Stimulated activated CD8-positive, alpha-beta memory T cell treated with anti-CD3 and anti-CD28 coated beads, Interleukin-12 subunit alpha, Interleukin-12 subunit beta, amount 100 ng/mL, for 24 hours (primary cell): ENCODE measurements around the gene CNN1.

ENCODE experiments used
- DNase-seq: peaks from one replicate; pipeline ENCODE4 v3.0.0-alpha.2; 2020; ENCODE audit errors: extremely low read depth

Gene CNN1

GRCh38 chr19:11538232-11539036 lies at the start of gene CNN1:
CNN1 (plus strand) TSS chr19:11538851; CDS start chr19:11538928, 77 bp downstream.
- no peak for DNase-seq

- DNase-seq = no peak
Observed at GRCh38 chr19:11489378-11489777, 49.3 kb upstream of the CNN1 start.

- DNase-seq = no peak
Observed at GRCh38 chr19:11494634-11495285, 43.9 kb upstream of the CNN1 start.

- no peak for DNase-seq
Observed at GRCh38 chr19:11495481-11495880, 43.2 kb upstream of the CNN1 start.

- no peak for DNase-seq
Observed at GRCh38 chr19:11495885-11496284, 42.8 kb upstream of the CNN1 start.

GRCh38 chr19:11496391-11497163 lies 42.1 kb upstream of the CNN1 start:
- DNase-seq = peak; percentile 37

GRCh38 chr19:11499220-11499726 lies 39.4 kb upstream of the CNN1 start:
- DNase-seq = no peak

GRCh38 chr19:11499890-11500420 lies 38.7 kb upstream of the CNN1 start:
- no peak for DNase-seq

- DNase-seq = no peak
Observed at GRCh38 chr19:11504502-11505031, 34.1 kb upstream of the CNN1 start.

- peak; percentile 92 for DNase-seq
Observed at GRCh38 chr19:11505032-11505503, 33.6 kb upstream of the CNN1 start.

GRCh38 chr19:11505504-11506100 lies 33.0 kb upstream of the CNN1 start, which contains the start of gene ZNF653:
ZNF653 (minus strand) TSS chr19:11505839; CDS start chr19:11505786, 53 bp downstream.
- peak; percentile 69 for DNase-seq

- no peak for DNase-seq
Observed at GRCh38 chr19:11506101-11506555, 32.5 kb upstream of the CNN1 start.

- no peak for DNase-seq
Observed at GRCh38 chr19:11506967-11507366, 31.7 kb upstream of the CNN1 start.

GRCh38 chr19:11507370-11508078 lies 31.1 kb upstream of the CNN1 start:
- no peak for DNase-seq

- DNase-seq = no peak
Observed at GRCh38 chr19:11510444-11510843, 28.2 kb upstream of the CNN1 start.

- DNase-seq = no peak
Observed at GRCh38 chr19:11513946-11514345, 24.7 kb upstream of the CNN1 start.

GRCh38 chr19:11519138-11519537 lies 19.5 kb upstream of the CNN1 start:
- no peak for DNase-seq

GRCh38 chr19:11528551-11529341 lies 9.9 kb upstream of the CNN1 start, which contains the start of gene ECSIT:
ECSIT (minus strand) TSS chr19:11529134; CDS start chr19:11519170, 9,964 bp downstream.
- DNase-seq = peak; percentile 77

GRCh38 chr19:11530432-11530831 lies 8.2 kb upstream of the CNN1 start:
- DNase-seq = no peak
